ENCODE measurements around the gene HOXC9. TPM values are rescaled to one million over a fixed set of nuclear protein-coding genes. Genes with fewer than 3 reads are reported as not detected.
"Not testable (repeated sequence)": the region's sequence is repeated elsewhere in the genome, so short reads cannot be mapped to it uniquely, and the experiment has no call there.

Gene HOXC9
- total and polyA plus RNA-seq, 3 experiments from 2014 or later = not detected

DNA sequence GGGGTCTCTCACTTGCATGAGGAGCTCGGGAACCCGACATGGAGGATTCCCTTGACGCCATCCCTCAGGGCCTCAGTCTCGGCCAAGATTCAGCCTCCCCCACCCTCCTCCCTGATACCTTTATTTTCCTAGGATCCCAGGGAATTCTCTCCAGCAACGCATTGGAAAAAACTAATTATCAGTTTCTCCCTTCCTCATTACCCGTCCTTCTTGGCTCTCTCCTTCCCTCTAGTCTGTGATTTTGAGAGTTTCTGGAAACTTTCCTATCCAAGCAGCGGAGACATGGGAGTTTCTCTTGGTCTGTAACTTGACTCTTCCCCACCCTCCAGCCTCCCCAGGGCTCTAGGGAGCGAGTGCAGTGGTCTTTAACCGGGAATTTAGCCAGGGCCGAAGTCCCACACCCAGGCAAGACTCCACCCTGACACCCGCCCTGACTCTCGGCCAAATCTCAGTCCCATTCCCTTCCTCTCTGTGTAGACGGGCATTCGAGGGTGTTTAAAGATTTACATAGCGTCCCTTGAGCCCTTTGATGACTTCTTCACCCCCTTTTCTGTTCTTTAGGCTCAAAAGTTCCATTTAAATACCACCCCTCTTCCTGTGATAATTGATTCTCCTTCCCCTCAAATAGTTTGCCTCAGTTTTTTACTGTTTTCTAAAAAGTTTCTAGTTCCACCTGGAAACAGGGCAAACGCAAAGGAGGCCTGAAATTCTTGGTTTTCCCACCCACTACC lies 39.6 kb downstream of the HOXC9 start:
- H3K4me3 Mint-ChIP-seq = no peak overlapping the region
- H3K27me3 Mint-ChIP-seq = peaks cover 74 to 90% of the 10 kb centered on the region in 2 donors
- H3K9me3 Mint-ChIP-seq = peaks cover 0 to 2% (median 0%) of the 10 kb centered on the region in 5 donors
- H3K9me3 ChIP-seq (ENCODE audit: low read length) = no peaks in the 10 kb centered on the region
- ChIA-PET POLR2A (no interaction called here), CTCF (no interaction called here)
- H3K27ac Mint-ChIP-seq = no peak overlapping the region
- H3K27ac ChIP-seq (ENCODE audit: low read depth, low read length) = no peak overlapping the region
- no peak for DNase-seq
- no peak overlapping the region for H3K4me3 ChIP-seq (ENCODE audit: low read length)
- H3K36me3 Mint-ChIP-seq = no peaks in the 10 kb centered on the region
- H3K4me1 Mint-ChIP-seq = peaks cover 6 to 12% (median 10%) of the 10 kb centered on the region in 3 donors
- H3K4me1 ChIP-seq (ENCODE audit: insufficient read depth, low read length) = no peaks in the 10 kb centered on the region
- no peaks in the 10 kb centered on the region for H3K36me3 ChIP-seq (ENCODE audit: insufficient read depth, low read length)
- H3K27me3 ChIP-seq (ENCODE audit: insufficient read depth, low read length, poor library complexity, severe bottlenecking) = peaks cover 49% of the 10 kb centered on the region

DNA sequence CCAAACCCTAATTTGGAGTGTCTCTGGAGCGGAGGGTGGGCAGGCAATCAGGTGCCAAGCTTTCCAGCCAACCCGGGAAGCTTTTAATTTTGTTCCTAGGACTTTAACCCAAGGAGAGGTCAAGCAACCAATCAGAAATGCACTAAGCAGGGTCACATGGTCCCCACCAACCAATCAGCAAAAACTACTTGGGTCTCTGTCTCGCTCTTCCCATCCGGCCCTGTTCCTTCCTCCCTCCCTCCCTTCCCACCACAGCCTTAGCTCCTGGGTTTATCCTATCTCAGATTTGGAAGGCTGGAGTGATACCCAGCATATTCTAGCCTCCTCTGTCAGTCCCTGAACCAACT lies 40.2 kb downstream of the HOXC9 start:
- CTCF ChIA-PET = interaction anchor here (1.3 kb wide), 1 partner anchor 174 kb away, joined by 4 read pairs; no protein-coding TSS in a partner anchor
- Histone ChIP-seq H3K27me3 (ENCODE audit: insufficient read depth, low read length, poor library complexity, severe bottlenecking) (peaks cover 49% of the 10 kb centered on the region), H3K36me3 (ENCODE audit: insufficient read depth, low read length) (no peaks in the 10 kb centered on the region), H3K4me1 (ENCODE audit: insufficient read depth, low read length) (no peaks in the 10 kb centered on the region), H3K9me3 (ENCODE audit: low read length) (no peaks in the 10 kb centered on the region), H3K4me3 (ENCODE audit: low read length) (no peak overlapping the region), H3K27ac (ENCODE audit: low read depth, low read length) (no peak overlapping the region)
- no peak for DNase-seq
- H3K9me3 Mint-ChIP-seq = peaks cover 0 to 2% (median 0%) of the 10 kb centered on the region in 5 donors
- POLR2A ChIA-PET = no interaction called here
- H3K27me3 Mint-ChIP-seq = peaks cover 75 to 92% of the 10 kb centered on the region in 2 donors
- H3K36me3 Mint-ChIP-seq = no peaks in the 10 kb centered on the region
- H3K4me1 Mint-ChIP-seq = peaks cover 3 to 10% (median 8%) of the 10 kb centered on the region in 3 donors
- H3K27ac Mint-ChIP-seq = no peak overlapping the region
- H3K4me3 Mint-ChIP-seq = no peak overlapping the region

DNA sequence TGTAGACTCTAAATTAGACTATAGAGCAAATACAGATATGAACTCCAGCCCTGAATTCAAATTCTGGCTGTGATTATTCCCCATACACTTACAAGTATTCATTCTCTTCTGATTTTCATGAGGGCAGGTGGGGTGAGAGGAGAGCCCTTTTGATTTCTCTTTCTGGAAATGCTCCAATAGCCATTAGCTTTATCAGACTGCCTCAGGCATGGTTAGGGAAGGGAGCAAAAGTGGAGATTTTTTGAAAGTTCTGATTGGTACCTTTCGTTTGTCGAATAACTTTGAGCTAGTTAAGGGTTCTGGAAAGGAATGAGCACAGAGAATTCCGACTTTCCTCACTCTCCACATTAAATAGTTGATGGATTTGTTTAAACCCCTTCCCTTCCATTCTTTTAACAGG lies 40.7 kb downstream of the HOXC9 start:
- Mint-ChIP-seq H3K27ac (no peak overlapping the region), H3K27me3 (peaks cover 76 to 92% of the 10 kb centered on the region in 2 donors), H3K4me3 (no peak overlapping the region), H3K4me1 (peaks cover 2 to 10% (median 7%) of the 10 kb centered on the region in 3 donors), H3K9me3 (peaks cover 0 to 2% (median 0%) of the 10 kb centered on the region in 5 donors), H3K36me3 (no peaks in the 10 kb centered on the region)
- H3K27ac ChIP-seq (ENCODE audit: low read depth, low read length) = no peak overlapping the region
- H3K9me3 ChIP-seq (ENCODE audit: low read length) = no peaks in the 10 kb centered on the region
- H3K4me1 ChIP-seq (ENCODE audit: insufficient read depth, low read length) = no peaks in the 10 kb centered on the region
- DNase-seq = no peak
- H3K4me3 ChIP-seq (ENCODE audit: low read length) = no peak overlapping the region
- peaks cover 48% of the 10 kb centered on the region for H3K27me3 ChIP-seq (ENCODE audit: insufficient read depth, low read length, poor library complexity, severe bottlenecking)
- POLR2A ChIA-PET = interaction anchor here (0.6 kb wide), 1 partner anchor 110 kb away, joined by 3 read pairs; no protein-coding TSS in a partner anchor
- H3K36me3 ChIP-seq (ENCODE audit: insufficient read depth, low read length) = no peaks in the 10 kb centered on the region
- CTCF ChIA-PET = interaction anchor here (1.3 to 2.3 kb wide), 3 partner anchors 8 to 174 kb away, joined by 4 to 10 read pairs (median 5); partner anchors contain the start of genes HOXC5 and HOXC8

DNA sequence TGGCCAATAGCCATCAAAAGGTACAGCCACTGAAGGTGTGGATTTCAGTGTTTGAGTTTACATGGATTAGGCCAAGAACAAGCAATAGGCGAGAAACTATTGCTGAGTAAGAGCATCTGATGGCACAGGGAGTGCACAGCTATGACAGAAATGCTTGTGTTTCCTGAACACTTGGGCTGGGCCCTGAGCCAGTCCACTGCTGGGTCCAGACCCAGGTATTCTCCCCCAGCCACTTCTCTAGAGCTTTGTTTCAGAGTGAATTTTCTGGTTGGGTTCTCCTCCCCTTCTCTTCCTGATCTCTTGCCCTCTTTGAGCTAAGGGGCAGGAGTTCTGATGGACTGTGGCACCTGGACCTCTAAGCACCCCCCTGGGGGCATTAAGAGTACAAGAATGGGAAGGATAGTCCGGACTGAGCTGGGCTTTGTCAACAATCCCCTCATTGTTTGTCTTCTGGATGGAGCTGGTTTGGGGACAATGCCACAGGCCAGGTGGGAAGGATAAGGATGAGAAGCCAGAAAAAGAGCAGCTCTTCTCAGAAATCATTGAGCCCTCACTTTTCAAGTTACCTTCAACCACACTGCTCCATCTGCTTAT lies 41.2 kb downstream of the HOXC9 start:
- H3K27me3 Mint-ChIP-seq = peaks cover 76 to 92% of the 10 kb centered on the region in 2 donors
- DNase-seq = no peak
- H3K27me3 ChIP-seq (ENCODE audit: insufficient read depth, low read length, poor library complexity, severe bottlenecking) = peaks cover 48% of the 10 kb centered on the region
- H3K27ac Mint-ChIP-seq = peak overlapping the region in 1 of 8 donors; percentile 50
- H3K4me1 ChIP-seq (ENCODE audit: insufficient read depth, low read length) = no peaks in the 10 kb centered on the region
- no peaks in the 10 kb centered on the region for H3K9me3 ChIP-seq (ENCODE audit: low read length)
- H3K4me3 Mint-ChIP-seq = no peak overlapping the region
- H3K4me3 ChIP-seq (ENCODE audit: low read length) = no peak overlapping the region
- no peaks in the 10 kb centered on the region for H3K36me3 Mint-ChIP-seq
- ChIA-PET CTCF (interaction anchor here (1.1 to 2.3 kb wide), 4 partner anchors 9 to 173 kb away, joined by 4 to 10 read pairs (median 4); partner anchors contain the start of genes HOXC5 and HOXC8), POLR2A (interaction anchor here (0.6 kb wide), 1 partner anchor 110 kb away, joined by 3 read pairs; no protein-coding TSS in a partner anchor)
- H3K36me3 ChIP-seq (ENCODE audit: insufficient read depth, low read length) = no peaks in the 10 kb centered on the region
- peaks cover 0 to 2% (median 0%) of the 10 kb centered on the region in 5 donors for H3K9me3 Mint-ChIP-seq
- no peak overlapping the region for H3K27ac ChIP-seq (ENCODE audit: low read depth, low read length)
- peaks cover 2 to 10% (median 7%) of the 10 kb centered on the region in 3 donors for H3K4me1 Mint-ChIP-seq

DNA sequence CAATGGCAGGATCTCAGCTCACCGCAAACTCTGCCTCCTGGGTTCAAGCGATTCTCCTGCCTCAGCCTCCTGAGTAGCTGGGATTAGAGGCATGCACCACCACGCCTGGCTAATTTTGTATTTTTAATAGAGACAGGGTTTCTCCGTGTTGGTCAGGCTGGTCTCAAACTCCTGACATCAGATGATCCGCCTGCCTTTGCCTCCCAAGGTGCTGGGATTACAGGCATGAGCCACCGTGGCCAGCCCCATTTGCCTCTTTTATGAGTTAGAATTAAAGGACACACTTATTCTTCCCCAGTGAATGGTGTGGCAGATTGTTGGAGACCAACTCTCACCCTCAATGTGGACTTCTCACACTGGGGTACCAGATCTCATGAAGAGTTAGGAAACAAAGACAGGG lies 42.1 kb downstream of the HOXC9 start:
- CTCF ChIA-PET = interaction anchor here (1.1 to 2.3 kb wide), 2 partner anchors 10 to 14 kb away, joined by 4 to 10 read pairs; partner anchors contain the start of gene HOXC5
- peaks cover 53% of the 10 kb centered on the region for H3K27me3 ChIP-seq (ENCODE audit: insufficient read depth, low read length, poor library complexity, severe bottlenecking)

DNA sequence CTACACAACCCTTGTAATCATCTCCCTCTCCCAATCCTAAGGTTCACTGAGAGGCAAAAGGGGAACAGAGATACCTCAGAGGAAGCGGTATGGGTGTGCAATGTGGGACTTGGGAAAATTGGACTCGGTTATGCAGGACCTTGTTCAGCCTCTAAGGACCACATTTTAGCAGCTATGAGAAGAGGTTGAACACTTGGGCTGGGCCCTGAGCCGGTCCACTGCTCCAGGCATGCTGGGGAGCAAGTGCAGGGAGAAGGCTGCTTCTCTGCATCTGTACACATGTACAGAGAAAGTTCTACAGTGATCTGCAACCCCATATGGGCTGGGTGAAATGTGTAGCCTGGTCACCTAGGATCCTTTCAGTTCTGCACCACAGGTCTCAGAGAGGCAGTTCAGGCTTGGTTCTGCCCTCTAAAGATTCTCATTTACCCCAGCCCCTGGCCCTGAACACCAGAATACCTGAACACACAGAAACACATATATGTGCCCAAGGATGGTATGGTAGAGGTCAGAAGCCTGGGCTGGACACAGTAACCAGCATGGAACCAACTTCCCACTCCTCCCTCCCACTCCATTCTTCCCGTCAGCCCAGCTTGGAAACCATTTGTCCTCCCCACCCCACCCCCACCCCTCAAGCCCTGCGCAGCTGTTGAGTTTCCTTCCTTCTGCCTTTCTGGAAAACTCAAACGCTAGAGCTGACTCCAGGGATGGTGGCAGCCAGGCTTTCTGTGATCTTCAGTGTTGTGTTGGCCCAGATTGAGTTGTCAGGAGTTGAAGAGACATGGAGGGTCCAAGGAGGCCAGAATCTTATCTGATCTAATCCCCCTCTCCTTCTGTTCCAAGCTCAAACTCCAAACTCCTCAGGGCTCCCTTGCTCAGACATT lies 43.3 kb downstream of the HOXC9 start:
- Mint-ChIP-seq H3K27me3 (peaks cover 87 to 93% of the 10 kb centered on the region in 2 donors), H3K4me3 (no peak overlapping the region), H3K27ac (peak overlapping the region in 1 of 8 donors; percentile 70), H3K9me3 (peaks cover 0 to 2% (median 0%) of the 10 kb centered on the region in 5 donors), H3K4me1 (peaks cover 9 to 26% (median 22%) of the 10 kb centered on the region in 3 donors), H3K36me3 (no peaks in the 10 kb centered on the region)
- Histone ChIP-seq H3K36me3 (ENCODE audit: insufficient read depth, low read length) (no peaks in the 10 kb centered on the region), H3K27me3 (ENCODE audit: insufficient read depth, low read length, poor library complexity, severe bottlenecking) (peaks cover 64% of the 10 kb centered on the region), H3K27ac (ENCODE audit: low read depth, low read length) (no peak overlapping the region), H3K9me3 (ENCODE audit: low read length) (no peaks in the 10 kb centered on the region), H3K4me1 (ENCODE audit: insufficient read depth, low read length) (peaks cover 13% of the 10 kb centered on the region), H3K4me3 (ENCODE audit: low read length) (no peak overlapping the region)
- ChIA-PET CTCF (interaction anchor here (0.7 to 2.3 kb wide), 3 partner anchors 11 to 148 kb away, joined by 3 to 10 read pairs (median 3); partner anchors contain the start of gene HOXC5), POLR2A (interaction anchor here (0.6 kb wide), 1 partner anchor 10 kb away, joined by 3 read pairs; no protein-coding TSS in a partner anchor)
- DNase-seq = no peak

More for the DNA sequence above, 42.1 kb downstream of the HOXC9 start:
- peaks cover 82 to 93% of the 10 kb centered on the region in 2 donors for H3K27me3 Mint-ChIP-seq
- H3K4me1 ChIP-seq (ENCODE audit: insufficient read depth, low read length); H3K4me3 ChIP-seq (ENCODE audit: low read length); H3K4me3 Mint-ChIP-seq; H3K27ac ChIP-seq (ENCODE audit: low read depth, low read length); H3K36me3 Mint-ChIP-seq; DNase-seq; H3K36me3 ChIP-seq (ENCODE audit: insufficient read depth, low read length); H3K9me3 Mint-ChIP-seq; H3K27ac Mint-ChIP-seq; POLR2A ChIA-PET; H3K9me3 ChIP-seq (ENCODE audit: low read length): not testable (repeated sequence)
- peaks cover 5 to 15% (median 13%) of the 10 kb centered on the region in 3 donors for H3K4me1 Mint-ChIP-seq

GRCh38 chr12:54044425-54045103 lies 44.6 kb downstream of the HOXC9 start:
- Histone ChIP-seq H3K36me3 (ENCODE audit: insufficient read depth, low read length) (no peaks in the 10 kb centered on the region), H3K27ac (ENCODE audit: low read depth, low read length) (no peak overlapping the region), H3K4me1 (ENCODE audit: insufficient read depth, low read length) (peaks cover 13% of the 10 kb centered on the region), H3K4me3 (ENCODE audit: low read length) (no peak overlapping the region), H3K9me3 (ENCODE audit: low read length) (no peaks in the 10 kb centered on the region), H3K27me3 (ENCODE audit: insufficient read depth, low read length, poor library complexity, severe bottlenecking) (peaks cover 72% of the 10 kb centered on the region)
- Mint-ChIP-seq H3K27me3 (peaks cover 83 to 93% of the 10 kb centered on the region in 2 donors), H3K27ac (peak overlapping the region in 1 of 8 donors; percentile 7), H3K4me1 (peaks cover 9 to 29% (median 22%) of the 10 kb centered on the region in 3 donors), H3K4me3 (no peak overlapping the region), H3K36me3 (peaks cover 0 to under 1% (median 0%) of the 10 kb centered on the region in 3 donors), H3K9me3 (peaks cover 0 to 2% (median 0%) of the 10 kb centered on the region in 5 donors)
- POLR2A ChIA-PET = no interaction called here
- CTCF ChIA-PET = interaction anchor here (0.8 to 1.3 kb wide), 2 partner anchors 12 to 147 kb away, joined by 3 to 4 read pairs; partner anchors contain the start of gene HOXC5
- no peak for DNase-seq

Data from CD8-positive, alpha-beta memory T cell (primary cell).